IMR-90 (cell line): ENCODE data around the gene RHBDF2. TPM values are rescaled to one million over a fixed set of nuclear protein-coding genes. Genes with fewer than 3 reads are reported as not detected.

Experiments used
- ATAC-seq: fragments of 200-7000 bp; cut with Tn5 transposase; 2 replicates; pipeline ENCODE4 v1.9.1; 2020; ENCODE audit warnings: low read depth, mild to moderate bottlenecking, moderate library complexity
- BruUV-seq: library from RNA; stranded (reverse); fragments of 400-500 nt; replicated peaks from 2 replicates; lab custom pipeline; 2021; lab: Mats Ljungman, UMichigan
- CTCF ChIA-PET: fragments of 300-600 bp; formaldehyde crosslinking; extraction: SDS; loops from one replicate; lab custom pipeline; 2021; ENCODE audit warnings: antibody characterized with exemption; lab: Yijun Ruan, JAX
- POLR2A ChIA-PET: fragments of 300-600 bp; sonication (Branson Sonifier 250); formaldehyde crosslinking; loops from one replicate; lab custom pipeline; 2022; ENCODE audit warnings: antibody characterized with exemption; ENCODE audit not compliant: unreplicated experiment; lab: Charles Lee
- DNase-seq: peaks from one replicate; pipeline ENCODE4 v3.0.0; 2013
- H2AFZ ChIP-seq: replicated peaks from 2 replicates; pipeline ENCODE3; 2013; ENCODE audit warnings: low read length, mild to moderate bottlenecking; ENCODE audit not compliant: poor library complexity
- H2AK5ac ChIP-seq: 2 replicates; pipeline ENCODE4 v1.6.1; 2013; ENCODE audit warnings: low read depth, low read length, inconsistent platforms
- H2AK9ac ChIP-seq: replicated peaks from 2 replicates; pipeline ENCODE3; 2013; ENCODE audit warnings: mild to moderate bottlenecking, low read depth, low read length, moderate library complexity; ENCODE audit not compliant: poor library complexity
- H2BK120ac ChIP-seq: 2 replicates; pipeline ENCODE4 v1.6.1; 2013; ENCODE audit warnings: low read depth, low read length, inconsistent platforms
- H2BK15ac ChIP-seq: 3 replicates; pipeline ENCODE4 v1.6.1; 2013; ENCODE audit warnings: low read depth, low read length, inconsistent platforms
- H2BK20ac ChIP-seq: 2 replicates; pipeline ENCODE4 v1.6.1; 2013; ENCODE audit warnings: low read depth, mild to moderate bottlenecking, inconsistent platforms, low read length, moderate library complexity
- H2BK5ac ChIP-seq: 2 replicates; pipeline ENCODE4 v1.6.1; 2013; ENCODE audit warnings: mild to moderate bottlenecking, low read depth, low read length, inconsistent platforms; ENCODE audit not compliant: poor library complexity, severe bottlenecking
- H3K14ac ChIP-seq: replicated peaks from 2 replicates; pipeline ENCODE4 v1.6.1; 2013; ENCODE audit warnings: low read depth, low read length, inconsistent platforms
- H3K18ac ChIP-seq: 2 replicates; pipeline ENCODE4 v1.6.1; 2013; ENCODE audit warnings: low read depth, low read length, control low read depth
- H3K23ac ChIP-seq: 2 replicates; pipeline ENCODE4 v1.6.1; 2013; ENCODE audit warnings: low read depth, low read length, inconsistent platforms
- H3K27ac ChIP-seq: 2 replicates; pipeline ENCODE4 v1.5.1; 2013; ENCODE audit warnings: mild to moderate bottlenecking, control low read depth, low read length; ENCODE audit not compliant: insufficient read depth
- H3K27me3 ChIP-seq: 2 replicates; pipeline ENCODE4 v1.6.1; 2013; ENCODE audit warnings: low read length; ENCODE audit not compliant: control insufficient read depth, insufficient read depth
- H3K36me3 ChIP-seq: 2 replicates; pipeline ENCODE4 v1.6.1; 2013; ENCODE audit warnings: low read length, mixed read lengths; ENCODE audit not compliant: control insufficient read depth, insufficient read depth
- H3K4ac ChIP-seq: 2 replicates; pipeline ENCODE4 v1.6.1; 2013; ENCODE audit warnings: low read depth, low read length, inconsistent platforms
- H3K4me1 ChIP-seq: 2 replicates; pipeline ENCODE4 v1.6.1; 2013; ENCODE audit warnings: low read length, mixed read lengths; ENCODE audit not compliant: control insufficient read depth, insufficient read depth
- H3K4me2 ChIP-seq: 2 replicates; pipeline ENCODE4 v1.6.1; 2013; ENCODE audit warnings: low read depth, mild to moderate bottlenecking, control low read depth, low read length, moderate library complexity
- H3K4me3 ChIP-seq: 2 replicates; pipeline ENCODE4 v1.5.1; 2013; ENCODE audit warnings: low read depth, mild to moderate bottlenecking, control low read depth, low read length, moderate library complexity; ENCODE audit not compliant: insufficient read depth
- H3K56ac ChIP-seq: 2 replicates; pipeline ENCODE4 v1.6.1; 2013; ENCODE audit warnings: low read length, inconsistent platforms; ENCODE audit not compliant: insufficient read depth; ENCODE audit errors: extremely low read depth
- H3K79me1 ChIP-seq, 2 experiments: 2 replicates each; pipeline ENCODE4 v1.6.1; 2013; ENCODE audit warnings: low read length in 2 of 2, inconsistent platforms in 1 of 2, low read depth in 1 of 2
- H3K9ac ChIP-seq: 2 replicates; pipeline ENCODE4 v1.6.1; 2013; ENCODE audit warnings: low read depth, low read length, control low read depth
- H3K9me1 ChIP-seq: 2 replicates; pipeline ENCODE4 v1.6.1; 2013; ENCODE audit warnings: low read length, inconsistent platforms; ENCODE audit not compliant: insufficient read depth
- H3K9me3 ChIP-seq: 2 replicates; pipeline ENCODE4 v1.6.1; 2013; ENCODE audit warnings: low read length; ENCODE audit not compliant: control insufficient read depth, insufficient read depth
- H4K20me1 ChIP-seq: 2 replicates; pipeline ENCODE4 v1.6.1; 2013; ENCODE audit warnings: low read length, inconsistent platforms; ENCODE audit not compliant: insufficient read depth
- H4K5ac ChIP-seq: 2 replicates; pipeline ENCODE4 v1.6.1; 2013; ENCODE audit warnings: mild to moderate bottlenecking, low read depth, low read length, control low read depth
- H4K8ac ChIP-seq, 2 experiments: 2 replicates each; pipeline ENCODE4 v1.6.1; 2013; ENCODE audit warnings: low read depth in 2 of 2, low read length in 2 of 2, control low read depth in 1 of 2, inconsistent platforms in 1 of 2
- H4K91ac ChIP-seq: 2 replicates; pipeline ENCODE4 v1.6.1; 2013; ENCODE audit warnings: low read depth, low read length, inconsistent platforms; ENCODE audit not compliant: insufficient read depth
- BHLHE40 ChIP-seq: fragments of 150-350 bp; IDR thresholded peaks from 2 replicates; pipeline ENCODE4 v1.6.1; 2016; ENCODE audit warnings: mild to moderate bottlenecking, low read depth, low read length
- CEBPB ChIP-seq: IDR thresholded peaks from 2 replicates; pipeline ENCODE4 v1.6.1; 2012; ENCODE audit warnings: low read depth, low read length, improper control_type of control experiment
- CHD1 ChIP-seq: IDR thresholded peaks from 2 replicates; pipeline ENCODE4 v1.6.1; 2012; ENCODE audit warnings: low read depth, low read length, improper control_type of control experiment
- CTCF ChIP-seq: conservative IDR thresholded peaks from 2 replicates; pipeline ENCODE4 v1.5.1; 2012; ENCODE audit warnings: mild to moderate bottlenecking, low read depth, low read length, improper control_type of control experiment
- FOS ChIP-seq: fragments of 150-350 bp; IDR thresholded peaks from 2 replicates; pipeline ENCODE4 v1.6.1; 2016; ENCODE audit warnings: low read depth, low read length
- MAFK ChIP-seq: IDR thresholded peaks from 2 replicates; pipeline ENCODE4 v1.6.1; 2012; ENCODE audit warnings: low read depth, low read length, improper control_type of control experiment
- MAZ ChIP-seq: IDR thresholded peaks from 2 replicates; pipeline ENCODE4 v1.6.1; 2012; ENCODE audit warnings: low read depth, mild to moderate bottlenecking, low read length, improper control_type of control experiment, moderate library complexity, borderline replicate concordance
- MXI1 ChIP-seq: IDR thresholded peaks from 2 replicates; pipeline ENCODE4 v1.6.1; 2012; ENCODE audit warnings: low read depth, mild to moderate bottlenecking, low read length, moderate library complexity, borderline replicate concordance
- NFE2L2 ChIP-seq: fragments of 150-350 bp; IDR thresholded peaks from 2 replicates; pipeline ENCODE4 v1.6.1; 2016; ENCODE audit warnings: low read depth, mild to moderate bottlenecking, low read length
- POLR2A ChIP-seq: IDR thresholded peaks from 2 replicates; pipeline ENCODE4 v1.6.1; 2012; ENCODE audit warnings: mild to moderate bottlenecking, low read depth, low read length
- RAD21 ChIP-seq: IDR thresholded peaks from 2 replicates; pipeline ENCODE4 v1.6.1; 2012; ENCODE audit warnings: low read length, improper control_type of control experiment
- RCOR1 ChIP-seq: IDR thresholded peaks from 2 replicates; pipeline ENCODE4 v1.6.1; 2012; ENCODE audit warnings: mild to moderate bottlenecking, low read length, improper control_type of control experiment; ENCODE audit not compliant: insufficient replicate concordance
- RFX5 ChIP-seq: IDR thresholded peaks from 2 replicates; pipeline ENCODE4 v1.8.0; 2012; ENCODE audit warnings: low read depth, mild to moderate bottlenecking, low read length, moderate library complexity
- SMC3 ChIP-seq: fragments of 150-350 bp; IDR thresholded peaks from 2 replicates; pipeline ENCODE4 v1.6.1; 2016; ENCODE audit warnings: low read depth, mild to moderate bottlenecking, antibody characterized with exemption, low read length, moderate library complexity
- USF2 ChIP-seq: fragments of 150-350 bp; IDR thresholded peaks from 2 replicates; pipeline ENCODE4 v1.6.1; 2017; ENCODE audit warnings: mild to moderate bottlenecking, antibody characterized with exemption, low read length, low read depth
- WGBS, 2 experiments: methylation state at CpG; one replicate each; pipeline versions ENCODE4 v1.1.5 to v1.1.7; 2013; ENCODE audit warnings: missing lambda C conversion rate in 2 of 2; ENCODE audit not compliant: insufficient read length in 1 of 2; ENCODE audit errors: extremely low coverage in 2 of 2; 5-methylcytosine and 5-hydroxymethylcytosine counted together
- dilution Hi-C: fragments of 300-500 bp; cut with HindIII; formaldehyde crosslinking; loops from one replicate; pipeline ENCODE4 v1.14.3; 2018; ENCODE audit warnings: low sequenced_read_pairs; ENCODE audit not compliant: unreplicated experiment
- in situ Hi-C: fragments of 300-500 bp; cut with MboI; formaldehyde crosslinking; loops from 3 replicates; pipeline ENCODE4 v1.14.3; 2019; ENCODE audit warnings: low sequenced_read_pairs, inconsistent platforms, mixed read lengths
- intact Hi-C: fragments of 100-400 bp; cut with micrococcal nuclease; formaldehyde crosslinking; loops from 2 replicates; pipeline ENCODE4 v1.10.0; 2022
- polyA plus RNA-seq, 3 experiments: library from polyadenylated mRNA; depleted of rRNA; stranded (reverse); fragments of >200 nt; gene quantifications; 2 replicates each; pipeline ENCODE4 v1.2.3, GENCODE V29; 2012; ENCODE audit warnings: low replicate concordance in 1 of 3
- total RNA-seq: library from RNA; depleted of rRNA; stranded (reverse); fragments of >200 nt; gene quantifications from 2 replicates; pipeline ENCODE4 v1.2.3, GENCODE V29; 2012
- TF ChIP-seq, protein P1 (sequence below): fragments of 150-350 bp; IDR thresholded peaks from 2 replicates; pipeline ENCODE4 v1.6.1; 2016; ENCODE audit warnings: low read depth, mild to moderate bottlenecking, low read length, moderate library complexity, borderline replicate concordance

RHBDF2 gene
- total and polyA plus RNA-seq, 2 of the 4 experiments (the other 2 are of a cell fraction), result 1.3 to 8.3 TPM

- H3K4me1 ChIP-seq, result no peaks in the 10 kb centered on the region
- CTCF ChIA-PET, result no interaction called here
- H3K4me3 ChIP-seq, result no peak overlapping the region
- H2BK5ac ChIP-seq, result no peak overlapping the region
- H2BK120ac ChIP-seq, result no peak overlapping the region
- H3K4me2 ChIP-seq, result no peak overlapping the region
- no peak overlapping the region for H3K56ac ChIP-seq
- dilution Hi-C loops (no loop called here), in situ Hi-C loops (no loop called here), intact Hi-C loops (no loop called here)
- H3K9me1 ChIP-seq, result no peaks in the 10 kb centered on the region
- H3K4ac ChIP-seq, result no peak overlapping the region
- no peak for ATAC-seq
- no peak overlapping the region for H2BK15ac ChIP-seq
- H2AK9ac ChIP-seq, result peak overlapping the region; percentile 28
- no peaks in the 10 kb centered on the region for H4K20me1 ChIP-seq
- no peaks in the 10 kb centered on the region; the same call in 1 of the 2 replicates for H3K36me3 ChIP-seq
- POLR2A ChIA-PET, result no interaction called here
- H3K9ac ChIP-seq, result no peak overlapping the region
- no peak overlapping the region for H4K91ac ChIP-seq
- no peak overlapping the region for H2AFZ ChIP-seq
- no peaks in the 10 kb centered on the region for H3K9me3 ChIP-seq
- 96% methylated on average over 5 of the region's 15 CpGs; no CpG with 5 or more reads in 1 of the 2 experiments for WGBS, 2 experiments
- 0 out of 2 replicates have a peak, but pooled peaks cover 5% of the 10 kb centered on the region for H3K27me3 ChIP-seq
- no peak for DNase-seq
- no peak for TF ChIP-seq FOS
- no peak for TF ChIP-seq CTCF
- TF ChIP-seq BHLHE40, result no peak
- no peak for TF ChIP-seq RAD21
- no peak for TF ChIP-seq MXI1
- TF ChIP-seq RFX5, result no peak
- TF ChIP-seq NFE2L2, result no peak
- no peak for TF ChIP-seq RCOR1
- TF ChIP-seq, protein P1, sequence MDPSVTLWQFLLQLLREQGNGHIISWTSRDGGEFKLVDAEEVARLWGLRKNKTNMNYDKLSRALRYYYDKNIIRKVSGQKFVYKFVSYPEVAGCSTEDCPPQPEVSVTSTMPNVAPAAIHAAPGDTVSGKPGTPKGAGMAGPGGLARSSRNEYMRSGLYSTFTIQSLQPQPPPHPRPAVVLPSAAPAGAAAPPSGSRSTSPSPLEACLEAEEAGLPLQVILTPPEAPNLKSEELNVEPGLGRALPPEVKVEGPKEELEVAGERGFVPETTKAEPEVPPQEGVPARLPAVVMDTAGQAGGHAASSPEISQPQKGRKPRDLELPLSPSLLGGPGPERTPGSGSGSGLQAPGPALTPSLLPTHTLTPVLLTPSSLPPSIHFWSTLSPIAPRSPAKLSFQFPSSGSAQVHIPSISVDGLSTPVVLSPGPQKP, result no peak
- no peak for TF ChIP-seq POLR2A
- TF ChIP-seq USF2, result no peak
- TF ChIP-seq MAZ, result no peak
- TF ChIP-seq CEBPB, result no peak
- no peak for TF ChIP-seq SMC3
- TF ChIP-seq MAFK, result no peak
- no peak for TF ChIP-seq CHD1
- H2AK5ac ChIP-seq, result no peak overlapping the region
- H2BK20ac ChIP-seq, result no peak overlapping the region
- no peak overlapping the region for H4K8ac ChIP-seq
- H3K27ac ChIP-seq, result no peak overlapping the region
- H3K79me1 ChIP-seq, result no peaks in the 10 kb centered on the region
- H3K14ac ChIP-seq, result no peak overlapping the region
- no peak overlapping the region for H3K23ac ChIP-seq
- no peak overlapping the region for H4K5ac ChIP-seq
- H3K18ac ChIP-seq, result no peak overlapping the region
- BruUV-seq, result no TSS peak
Observed at GRCh38 chr17:76472258-76472645, 29.0 kb downstream of the RHBDF2 start.
